GM23248 (cell line): ENCODE results near the gene GNAQ.

Experiments
- EZH2 ChIP-seq: fragments of 200-600 bp; sonication (generic); IDR thresholded peaks from 2 replicates; pipeline ENCODE4 v1.6.1; 2018; ENCODE audit warnings: antibody characterized with exemption, mild to moderate bottlenecking; ENCODE audit not compliant: insufficient read depth, poor library complexity, severe bottlenecking
- EZH2phosphoT487 ChIP-seq: fragments of 200-600 bp; sonication (generic); IDR thresholded peaks from 2 replicates; pipeline ENCODE4 v1.6.1; 2018; ENCODE audit warnings: antibody characterized with exemption, moderate library complexity, mild to moderate bottlenecking, low read depth; ENCODE audit not compliant: insufficient read depth

- TF ChIP-seq EZH2 = no peak
- TF ChIP-seq EZH2phosphoT487 = no peak
Observed at GRCh38 chr9:78044189-78044588, 12.6 kb upstream of the GNAQ start.
